ENCODE data around the gene APOL1. TPM values are rescaled to one million over a fixed set of nuclear protein-coding genes. Genes with fewer than 3 reads are reported as not detected.
A peak's percentile ranks its signal among the peaks of the same experiment; 100 is the strongest.
"Not testable (repeated sequence)": the region's sequence is repeated elsewhere in the genome, so short reads cannot be mapped to it uniquely, and the experiment has no call there.

The APOL1 gene
- total and polyA plus RNA-seq, 9 donors = 2.3 to 6.7 (median 4.0) TPM

DNA sequence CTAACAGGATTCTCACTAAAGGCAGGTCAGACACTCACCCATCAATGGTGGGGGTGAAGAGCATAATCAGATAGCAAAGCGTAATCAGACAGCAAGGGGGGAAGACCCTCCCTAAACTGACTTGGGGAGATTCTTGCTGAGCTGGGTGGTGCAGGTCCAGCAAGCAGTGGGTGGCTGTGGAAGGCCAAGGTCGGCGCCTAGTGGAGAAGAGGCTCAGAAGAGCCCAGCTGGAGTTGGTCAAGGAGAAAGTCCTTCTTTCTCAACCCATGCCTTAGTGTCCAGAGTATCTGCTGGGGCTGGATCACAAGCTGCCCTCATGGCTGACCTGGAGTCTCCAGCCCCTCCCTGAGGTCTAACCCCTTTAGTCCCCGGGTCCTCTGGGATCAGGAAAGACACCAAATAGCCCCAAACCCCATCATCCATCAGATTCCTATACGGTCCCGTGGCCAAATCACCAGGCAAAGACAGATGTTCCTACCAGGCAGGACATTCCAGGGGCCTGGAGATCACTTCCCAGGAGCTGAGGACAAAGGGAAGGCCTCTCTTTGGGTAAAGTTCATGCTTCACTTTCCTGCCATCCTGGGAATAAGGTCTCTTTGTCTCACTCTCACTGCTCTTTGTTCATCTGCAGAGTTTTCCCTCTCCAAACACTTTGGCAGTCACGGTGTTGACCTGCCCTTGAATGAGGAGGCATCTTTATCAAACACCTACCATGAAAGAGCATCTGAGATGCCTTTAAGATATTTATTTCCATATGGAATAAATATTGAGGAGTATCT is 11.1 kb downstream of the APOL1 start:
- peaks cover 10% of the 10 kb centered on the region for H3K36me3 ChIP-seq (ENCODE audit: control insufficient read depth, insufficient read depth, low read length)
- DNase-seq; H3K27me3 ChIP-seq (ENCODE audit: control insufficient read depth, insufficient read depth, low read length); H3K27ac ChIP-seq (ENCODE audit: low read length); H3K4me3 ChIP-seq (ENCODE audit: low read length); H3K9me3 ChIP-seq (replicated peaks; ENCODE audit: control insufficient read depth, low read depth, low read length): not testable (repeated sequence)
- H3K4me1 ChIP-seq (ENCODE audit: control insufficient read depth, insufficient read depth, low read length) = peaks cover 20% of the 10 kb centered on the region
- 79% methylated on average over 2 of the region's 7 CpGs for WGBS (ENCODE audit: insufficient coverage)

DNA sequence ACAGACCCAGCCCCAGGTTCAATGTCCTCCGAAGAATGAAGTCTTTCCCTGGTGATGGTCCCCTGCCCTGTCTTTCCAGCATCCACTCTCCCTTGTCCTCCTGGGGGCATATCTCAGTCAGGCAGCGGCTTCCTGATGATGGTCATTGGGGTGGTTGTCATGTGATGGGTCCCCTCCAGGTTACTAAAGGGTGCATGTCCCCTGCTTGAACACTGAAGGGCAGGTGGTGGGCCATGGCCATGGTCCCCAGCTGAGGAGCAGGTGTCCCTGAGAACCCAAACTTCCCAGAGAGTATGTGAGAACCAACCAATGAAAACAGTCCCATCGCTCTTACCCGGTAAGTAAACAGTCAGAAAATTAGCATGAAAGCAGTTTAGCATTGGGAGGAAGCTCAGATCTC is 14.1 kb downstream of the APOL1 start:
- no CpG with 5 or more reads among the region's 4 CpGs for WGBS (ENCODE audit: insufficient coverage)
- no peaks in the 10 kb centered on the region for H3K4me1 ChIP-seq (ENCODE audit: control insufficient read depth, insufficient read depth, low read length)
- DNase-seq = no peak
- H3K27ac ChIP-seq (ENCODE audit: low read length) = no peak overlapping the region
- no peaks in the 10 kb centered on the region for H3K9me3 ChIP-seq (replicated peaks; ENCODE audit: control insufficient read depth, low read depth, low read length)
- no peak overlapping the region for H3K4me3 ChIP-seq (ENCODE audit: low read length)
- H3K36me3 ChIP-seq (ENCODE audit: control insufficient read depth, insufficient read depth, low read length) = peaks cover 6% of the 10 kb centered on the region
- no peaks in the 10 kb centered on the region for H3K27me3 ChIP-seq (ENCODE audit: control insufficient read depth, insufficient read depth, low read length)

DNA sequence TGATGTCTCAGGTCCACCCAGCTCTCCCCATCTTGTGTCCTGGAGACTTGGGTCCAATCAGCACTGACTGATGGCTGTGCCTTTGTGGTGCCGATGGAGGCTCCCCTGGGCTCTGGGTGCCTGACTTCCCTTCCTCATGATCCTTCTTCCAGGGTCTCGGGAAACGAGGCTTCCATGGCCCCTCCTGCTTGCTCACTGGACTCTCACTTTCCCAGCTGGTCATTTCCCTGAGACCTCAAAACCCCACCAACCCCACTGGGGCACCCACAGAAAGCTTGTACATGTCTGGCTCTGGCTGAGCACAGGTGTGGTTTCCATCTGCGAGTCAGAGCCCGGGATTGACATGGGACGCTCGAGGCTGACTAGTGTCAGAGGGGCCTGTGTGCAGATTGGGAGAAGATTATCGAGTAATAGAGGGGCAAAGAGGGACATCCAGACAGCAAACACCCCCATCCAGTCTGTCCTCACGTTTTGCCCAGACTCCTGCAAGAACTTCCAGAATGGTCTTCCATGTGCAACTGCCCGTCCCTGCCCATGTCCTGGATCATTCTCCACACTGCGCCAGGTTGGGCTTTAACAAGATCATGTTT is 15.1 kb downstream of the APOL1 start:
- 80% methylated on average over 5 of the region's 11 CpGs for WGBS (ENCODE audit: insufficient coverage)
- Histone ChIP-seq H3K27me3 (ENCODE audit: control insufficient read depth, insufficient read depth, low read length) (no peaks in the 10 kb centered on the region), H3K9me3 (replicated peaks; ENCODE audit: control insufficient read depth, low read depth, low read length) (no peaks in the 10 kb centered on the region), H3K27ac (ENCODE audit: low read length) (no peak overlapping the region), H3K4me1 (ENCODE audit: control insufficient read depth, insufficient read depth, low read length) (no peaks in the 10 kb centered on the region), H3K4me3 (ENCODE audit: low read length) (no peak overlapping the region), H3K36me3 (ENCODE audit: control insufficient read depth, insufficient read depth, low read length) (peaks cover 6% of the 10 kb centered on the region)
- DNase-seq = no peak

DNA sequence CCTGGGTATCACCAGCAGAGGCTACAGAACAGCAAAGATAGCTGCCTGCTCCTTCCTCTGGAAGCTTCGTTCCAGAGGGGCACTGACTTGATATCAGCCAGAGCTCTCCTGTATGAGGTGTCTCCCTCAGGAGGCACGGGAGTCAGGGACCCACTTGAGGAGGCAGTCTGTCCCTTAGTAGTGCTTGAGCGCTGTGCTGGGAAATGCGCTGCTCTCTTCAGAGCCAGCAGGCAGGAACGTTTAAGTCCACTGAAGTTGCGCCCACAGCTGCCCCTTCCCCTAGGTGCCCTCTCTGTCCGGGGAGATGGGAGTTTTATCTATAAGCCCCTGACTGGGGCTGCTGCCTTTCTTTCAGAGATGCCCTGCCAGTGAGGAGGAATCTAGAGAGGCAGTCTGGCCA is 18.3 kb downstream of the APOL1 start:
- not testable (repeated sequence) for H3K4me3 ChIP-seq (ENCODE audit: low read length); H3K9me3 ChIP-seq (replicated peaks; ENCODE audit: control insufficient read depth, low read depth, low read length); DNase-seq; H3K27ac ChIP-seq (ENCODE audit: low read length); H3K27me3 ChIP-seq (ENCODE audit: control insufficient read depth, insufficient read depth, low read length); H3K36me3 ChIP-seq (ENCODE audit: control insufficient read depth, insufficient read depth, low read length); H3K4me1 ChIP-seq (ENCODE audit: control insufficient read depth, insufficient read depth, low read length)
- WGBS (ENCODE audit: insufficient coverage) = 80% methylated on average over 5 of the region's 7 CpGs

DNA sequence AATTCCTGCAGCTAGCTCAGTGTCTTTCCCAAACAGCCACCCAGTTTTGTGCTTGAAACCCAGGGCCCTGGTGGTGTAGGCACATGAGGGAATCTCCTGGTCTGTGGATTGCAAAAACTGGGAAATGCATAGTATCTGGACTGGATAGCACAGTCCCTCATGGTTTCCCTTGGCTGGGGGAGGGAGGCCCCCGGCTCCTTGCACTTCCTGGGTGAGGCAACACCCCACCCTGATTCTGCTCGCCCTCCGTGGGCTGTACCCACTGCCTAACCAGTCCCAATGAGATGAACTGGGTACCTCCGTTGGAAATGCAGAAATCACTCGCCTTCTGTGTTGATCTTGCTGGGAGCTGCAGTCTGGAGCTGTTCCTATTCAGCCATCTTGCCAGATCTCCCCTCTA is 19.0 kb downstream of the APOL1 start:
- not testable (repeated sequence) for H3K9me3 ChIP-seq (replicated peaks; ENCODE audit: control insufficient read depth, low read depth, low read length)

DNA sequence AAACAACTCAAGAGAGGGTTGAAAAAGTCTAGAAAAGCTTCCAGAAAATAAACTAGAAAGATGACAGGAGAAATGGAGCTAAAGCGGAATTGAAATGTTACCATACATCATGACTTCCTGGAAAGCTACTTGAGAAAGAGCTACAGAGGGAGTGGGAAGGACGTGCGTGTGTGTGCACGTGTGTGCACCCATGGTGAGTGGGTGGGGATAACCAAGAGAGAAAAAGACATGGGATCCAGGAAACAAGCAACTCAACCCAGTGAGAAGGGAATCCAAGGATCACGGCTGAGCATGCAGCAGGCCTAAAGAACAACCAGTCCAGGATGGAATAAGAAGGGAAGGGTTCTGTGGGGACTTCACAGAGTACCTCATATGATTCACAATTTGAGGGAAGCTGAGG is 21.6 kb downstream of the APOL1 start:
- Histone ChIP-seq H3K9me3 (replicated peaks; ENCODE audit: control insufficient read depth, low read depth, low read length) (no peaks in the 10 kb centered on the region), H3K4me3 (ENCODE audit: low read length) (no peak overlapping the region), H3K36me3 (ENCODE audit: control insufficient read depth, insufficient read depth, low read length) (no peaks in the 10 kb centered on the region), H3K27me3 (ENCODE audit: control insufficient read depth, insufficient read depth, low read length) (no peaks in the 10 kb centered on the region), H3K27ac (ENCODE audit: low read length) (no peak overlapping the region), H3K4me1 (ENCODE audit: control insufficient read depth, insufficient read depth, low read length) (peaks cover 8% of the 10 kb centered on the region)
- DNase-seq = no peak
- 74% methylated on average over 4 of the region's 5 CpGs for WGBS (ENCODE audit: insufficient coverage)

More for the DNA sequence above, 19.0 kb downstream of the APOL1 start:
- H3K27me3 ChIP-seq (ENCODE audit: control insufficient read depth, insufficient read depth, low read length); H3K4me1 ChIP-seq (ENCODE audit: control insufficient read depth, insufficient read depth, low read length); H3K36me3 ChIP-seq (ENCODE audit: control insufficient read depth, insufficient read depth, low read length); DNase-seq; H3K27ac ChIP-seq (ENCODE audit: low read length); H3K4me3 ChIP-seq (ENCODE audit: low read length): not testable (repeated sequence)
- WGBS (ENCODE audit: insufficient coverage) = 100% methylated on average over 2 of the region's 5 CpGs

DNA sequence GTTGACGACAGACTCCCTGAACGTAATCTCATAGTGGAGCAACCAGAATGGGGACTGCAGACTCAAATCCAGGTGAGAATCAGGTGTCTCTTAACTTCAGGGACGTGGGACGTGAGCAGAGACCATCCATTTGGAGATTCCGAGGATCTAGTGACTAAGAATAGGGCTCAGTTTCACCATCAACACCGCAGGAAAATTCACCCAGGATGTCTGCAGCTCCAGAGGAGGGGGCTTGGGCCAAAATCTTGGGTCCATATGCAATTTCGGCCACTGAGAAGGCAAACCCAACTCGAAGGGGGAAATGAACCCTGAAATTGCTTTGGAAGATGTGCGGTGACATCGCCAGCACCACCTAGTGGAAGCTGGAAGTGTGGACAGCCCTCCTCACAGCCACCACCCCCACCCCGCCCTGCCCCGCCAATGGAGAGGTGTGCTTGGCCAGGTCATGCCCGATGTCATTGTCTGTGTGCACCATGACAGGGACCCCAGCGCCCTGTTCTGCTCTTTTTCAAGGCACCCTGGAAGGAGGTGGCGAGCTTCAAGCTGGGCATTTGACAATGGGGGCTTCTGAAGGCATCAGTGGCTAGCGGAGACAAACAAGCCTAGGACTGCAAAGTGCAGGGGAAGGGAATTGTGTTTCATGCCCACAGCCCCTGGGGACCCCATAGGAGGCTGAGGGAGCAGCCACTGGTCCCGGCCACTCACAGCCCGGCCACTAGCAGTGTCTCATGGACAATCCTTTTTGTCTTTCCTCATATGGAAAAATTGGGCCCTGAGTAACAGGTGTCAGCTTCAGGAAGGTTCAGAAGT is 24.8 kb downstream of the APOL1 start:
- peaks cover 17% of the 10 kb centered on the region for H3K36me3 ChIP-seq (ENCODE audit: control insufficient read depth, insufficient read depth, low read length)
- DNase-seq = peak; percentile 60
- H3K27me3 ChIP-seq (ENCODE audit: control insufficient read depth, insufficient read depth, low read length) = no peaks in the 10 kb centered on the region
- H3K4me3 ChIP-seq (ENCODE audit: low read length) = no peak overlapping the region
- 31% methylated on average over 16 of the region's 18 CpGs for WGBS (ENCODE audit: insufficient coverage)
- no peaks in the 10 kb centered on the region for H3K9me3 ChIP-seq (replicated peaks; ENCODE audit: control insufficient read depth, low read depth, low read length)
- peaks cover 8% of the 10 kb centered on the region for H3K4me1 ChIP-seq (ENCODE audit: control insufficient read depth, insufficient read depth, low read length)
- no peak overlapping the region for H3K27ac ChIP-seq (ENCODE audit: low read length)

DNA sequence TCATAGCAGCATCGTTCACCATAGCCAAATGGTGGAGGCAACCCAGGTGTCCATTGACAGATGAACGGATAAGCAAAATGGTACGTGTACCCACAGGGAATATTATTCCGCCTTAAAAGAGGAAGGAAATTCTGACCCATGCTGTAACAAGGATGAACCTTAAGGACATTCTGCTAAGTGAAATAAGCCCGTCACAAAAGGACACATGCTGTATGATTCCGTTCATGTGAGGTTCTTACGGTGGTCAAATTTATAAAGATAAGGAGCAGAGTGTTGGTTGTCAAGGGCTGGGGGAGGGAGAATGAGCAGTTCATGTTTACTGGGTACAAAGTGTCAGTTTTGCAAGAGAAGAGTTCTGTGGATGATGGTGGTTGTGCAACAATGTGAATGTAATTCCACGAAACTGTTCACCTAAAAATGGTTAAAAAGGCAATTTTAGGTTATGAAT is 26.3 kb downstream of the APOL1 start:
- Histone ChIP-seq H3K4me1 (ENCODE audit: control insufficient read depth, insufficient read depth, low read length) (peaks cover 8% of the 10 kb centered on the region), H3K4me3 (ENCODE audit: low read length) (no peak overlapping the region), H3K9me3 (replicated peaks; ENCODE audit: control insufficient read depth, low read depth, low read length) (no peaks in the 10 kb centered on the region), H3K27me3 (ENCODE audit: control insufficient read depth, insufficient read depth, low read length) (no peaks in the 10 kb centered on the region), H3K27ac (ENCODE audit: low read length) (no peak overlapping the region), H3K36me3 (ENCODE audit: control insufficient read depth, insufficient read depth, low read length) (peaks cover 29% of the 10 kb centered on the region)
- DNase-seq = no peak
- WGBS (ENCODE audit: insufficient coverage) = 78% methylated on average over 7 of the region's 8 CpGs

DNA sequence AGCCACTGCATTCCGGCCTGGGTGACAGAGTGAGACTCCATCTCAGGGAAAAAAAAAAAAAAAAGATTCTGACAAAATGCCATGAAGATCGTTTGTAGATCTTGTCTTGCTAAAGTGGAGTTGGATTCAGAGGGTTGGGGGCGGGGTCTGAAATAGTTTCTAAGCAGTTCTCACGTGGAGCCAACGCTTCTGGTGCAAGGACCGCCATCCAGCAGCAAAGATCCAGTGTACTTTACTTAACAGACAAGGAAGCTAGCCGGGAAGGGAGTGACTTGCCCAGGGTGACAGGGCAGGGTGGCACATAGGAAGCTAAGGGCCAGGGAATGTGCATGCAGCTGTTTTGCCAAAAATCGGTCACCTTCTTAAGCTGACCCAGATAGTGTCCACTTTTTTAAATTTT is 27.4 kb downstream of the APOL1 start:
- Histone ChIP-seq H3K4me1 (ENCODE audit: control insufficient read depth, insufficient read depth, low read length) (peaks cover 15% of the 10 kb centered on the region), H3K36me3 (ENCODE audit: control insufficient read depth, insufficient read depth, low read length) (peaks cover 40% of the 10 kb centered on the region), H3K27ac (ENCODE audit: low read length) (no peak overlapping the region), H3K4me3 (ENCODE audit: low read length) (no peak overlapping the region), H3K27me3 (ENCODE audit: control insufficient read depth, insufficient read depth, low read length) (no peaks in the 10 kb centered on the region), H3K9me3 (replicated peaks; ENCODE audit: control insufficient read depth, low read depth, low read length) (no peaks in the 10 kb centered on the region)
- WGBS (ENCODE audit: insufficient coverage) = 71% methylated on average over 7 of the region's 8 CpGs
- no peak for DNase-seq

DNA sequence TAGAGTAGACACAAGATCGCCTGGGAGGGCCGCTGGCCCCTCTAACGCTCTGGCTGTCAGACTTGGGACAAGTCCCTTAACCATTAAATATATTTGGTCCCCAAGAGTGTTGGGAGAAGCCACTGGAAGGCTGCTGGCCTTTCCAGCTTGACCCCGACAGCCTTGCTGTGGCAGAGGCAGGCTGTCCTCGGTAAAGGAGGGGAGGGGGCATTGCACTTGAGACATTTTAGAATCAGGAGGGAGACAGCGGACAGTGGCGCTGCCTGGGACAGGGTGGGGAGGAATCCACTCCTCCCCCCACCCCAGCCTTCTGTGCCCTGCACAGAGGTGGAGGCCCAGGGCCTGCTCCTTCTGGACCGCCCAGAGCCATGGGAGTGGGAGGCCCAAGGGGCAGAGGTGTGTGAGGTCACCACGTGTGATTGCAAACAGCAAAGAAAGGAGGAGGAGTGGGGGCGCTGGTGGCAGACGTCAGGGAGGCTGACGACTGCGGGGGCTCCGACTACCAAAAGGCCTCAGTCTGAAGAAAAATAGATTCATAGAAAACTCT is 28.9 kb downstream of the APOL1 start:
- no peak overlapping the region for H3K27ac ChIP-seq (ENCODE audit: low read length)
- peaks cover 29% of the 10 kb centered on the region for H3K4me1 ChIP-seq (ENCODE audit: control insufficient read depth, insufficient read depth, low read length)
- no peaks in the 10 kb centered on the region for H3K27me3 ChIP-seq (ENCODE audit: control insufficient read depth, insufficient read depth, low read length)
- WGBS (ENCODE audit: insufficient coverage) = 43% methylated on average over 6 of the region's 14 CpGs
- no peaks in the 10 kb centered on the region for H3K9me3 ChIP-seq (replicated peaks; ENCODE audit: control insufficient read depth, low read depth, low read length)
- H3K4me3 ChIP-seq (ENCODE audit: low read length) = no peak overlapping the region
- DNase-seq = no peak
- peaks cover 55% of the 10 kb centered on the region for H3K36me3 ChIP-seq (ENCODE audit: control insufficient read depth, insufficient read depth, low read length)
